GM19238 (cell line): ENCODE results near the gene GJD3.

ENCODE experiments used
- DNase-seq: peaks from one replicate; pipeline ENCODE4 v3.0.0; 2011; ENCODE audit warnings: low spot score; ENCODE audit not compliant: insufficient read length

The GJD3 gene

DNA sequence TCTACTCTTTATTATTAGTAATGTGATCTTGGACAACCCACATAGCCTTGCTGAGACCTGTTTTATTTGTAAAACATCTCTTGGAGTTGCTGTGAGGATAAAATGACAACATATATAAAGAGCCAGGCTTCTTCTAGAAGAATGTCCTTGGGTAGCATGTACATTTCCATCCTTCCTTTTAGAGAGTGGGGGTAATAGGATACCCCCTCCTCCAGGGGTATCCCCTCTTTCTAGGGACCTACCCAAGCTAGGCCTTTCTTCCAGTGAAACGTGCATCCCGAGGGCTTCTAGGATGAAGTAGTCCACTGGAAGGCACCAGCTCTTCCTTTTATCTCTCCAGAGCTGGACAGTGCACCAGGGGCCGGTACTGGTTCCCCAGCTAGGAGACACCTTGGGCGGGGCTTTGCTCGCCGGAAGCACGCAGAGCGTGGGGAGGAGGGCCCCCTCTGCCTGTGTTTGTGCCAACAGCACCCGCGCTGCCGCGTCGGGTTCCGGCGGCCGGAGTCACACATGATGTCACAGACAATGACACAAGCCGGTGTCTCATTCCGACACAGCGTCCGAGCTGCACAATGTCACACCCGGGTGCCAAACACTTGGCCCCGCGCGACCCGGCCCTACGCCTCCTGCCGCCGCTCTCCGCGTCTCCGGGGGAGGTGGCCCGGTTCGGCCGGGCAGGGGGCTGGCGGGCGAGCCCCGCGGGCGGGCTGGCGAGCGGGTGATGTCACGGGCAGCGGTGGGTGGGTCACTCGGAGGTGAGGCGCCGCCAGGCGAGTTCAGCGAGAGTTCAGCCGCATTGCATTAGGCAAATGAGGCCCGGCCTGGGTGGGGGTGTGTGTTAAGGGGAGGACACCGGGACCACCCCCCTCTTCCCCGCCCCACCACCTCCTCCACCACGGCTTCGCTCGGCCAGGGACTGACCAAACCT, 23.4 kb downstream of the GJD3 start:
- DNase-seq, result peak; percentile 81

- no peak for DNase-seq
These were observed 24.2 kb downstream of the GJD3 start for GRCh38 chr17:40340327-40340726.

DNA sequence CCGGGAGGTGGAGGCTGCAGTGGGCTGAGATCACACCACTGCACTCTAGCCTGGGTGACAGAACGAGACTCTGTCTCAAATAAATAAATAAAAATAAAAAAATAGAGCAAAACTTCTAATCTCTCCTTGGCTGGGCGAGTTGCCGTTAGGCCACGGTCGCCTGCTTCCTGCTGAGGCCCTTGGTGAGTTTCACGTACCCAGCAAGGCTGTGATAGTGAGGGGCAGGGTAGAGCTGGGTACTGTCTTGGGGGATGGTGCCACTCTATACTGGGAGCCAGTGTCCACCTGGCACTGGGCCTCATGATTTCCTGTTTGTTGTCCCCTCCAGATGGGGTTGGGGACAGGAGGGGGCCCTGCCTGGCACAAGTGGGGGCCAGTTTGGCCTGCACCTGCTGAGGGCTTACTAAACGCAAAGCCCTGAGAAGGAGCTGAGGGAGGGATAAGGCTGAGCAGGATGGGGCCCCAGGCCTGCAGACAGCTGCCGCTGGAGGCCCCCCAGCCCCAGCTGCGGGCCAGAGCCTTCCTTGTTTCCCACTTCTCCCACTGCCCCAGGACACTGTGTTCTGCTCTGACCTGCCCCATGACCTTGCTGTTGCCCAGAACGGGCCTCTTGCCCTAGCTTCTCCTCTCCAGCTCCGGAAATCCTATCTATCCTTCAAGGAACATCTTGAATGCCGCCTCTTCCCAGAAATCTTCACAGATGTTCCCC, 25.4 kb downstream of the GJD3 start:
- no peak for DNase-seq

DNA sequence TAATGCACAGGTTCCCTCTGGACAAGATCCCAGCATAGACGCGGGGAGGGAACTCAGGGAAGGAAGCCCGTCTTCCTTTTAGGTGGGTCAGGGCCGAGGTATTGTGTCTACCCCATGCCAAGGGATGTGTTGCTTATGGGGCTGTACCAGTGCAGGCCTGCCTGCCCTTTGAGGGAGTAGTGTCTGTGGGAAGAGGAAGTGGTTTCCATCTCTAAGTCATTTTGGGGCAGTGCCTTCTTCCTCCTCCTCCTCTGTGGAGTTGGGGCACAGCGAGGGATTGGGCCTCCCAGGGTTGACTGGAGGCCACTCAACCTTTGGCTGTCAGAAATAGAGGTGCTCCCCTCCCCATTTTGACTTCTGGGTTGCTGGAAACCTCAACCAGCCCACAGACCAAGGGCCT, 26.5 kb downstream of the GJD3 start:
- DNase-seq, result no peak

GRCh38 chr17:40337351-40337750, 27.2 kb downstream of the GJD3 start:
- DNase-seq, result no peak

GRCh38 chr17:40335620-40336019, 28.9 kb downstream of the GJD3 start:
- DNase-seq, result no peak

- no peak for DNase-seq
These were observed 30.6 kb downstream of the GJD3 start for GRCh38 chr17:40333781-40334448.

DNA sequence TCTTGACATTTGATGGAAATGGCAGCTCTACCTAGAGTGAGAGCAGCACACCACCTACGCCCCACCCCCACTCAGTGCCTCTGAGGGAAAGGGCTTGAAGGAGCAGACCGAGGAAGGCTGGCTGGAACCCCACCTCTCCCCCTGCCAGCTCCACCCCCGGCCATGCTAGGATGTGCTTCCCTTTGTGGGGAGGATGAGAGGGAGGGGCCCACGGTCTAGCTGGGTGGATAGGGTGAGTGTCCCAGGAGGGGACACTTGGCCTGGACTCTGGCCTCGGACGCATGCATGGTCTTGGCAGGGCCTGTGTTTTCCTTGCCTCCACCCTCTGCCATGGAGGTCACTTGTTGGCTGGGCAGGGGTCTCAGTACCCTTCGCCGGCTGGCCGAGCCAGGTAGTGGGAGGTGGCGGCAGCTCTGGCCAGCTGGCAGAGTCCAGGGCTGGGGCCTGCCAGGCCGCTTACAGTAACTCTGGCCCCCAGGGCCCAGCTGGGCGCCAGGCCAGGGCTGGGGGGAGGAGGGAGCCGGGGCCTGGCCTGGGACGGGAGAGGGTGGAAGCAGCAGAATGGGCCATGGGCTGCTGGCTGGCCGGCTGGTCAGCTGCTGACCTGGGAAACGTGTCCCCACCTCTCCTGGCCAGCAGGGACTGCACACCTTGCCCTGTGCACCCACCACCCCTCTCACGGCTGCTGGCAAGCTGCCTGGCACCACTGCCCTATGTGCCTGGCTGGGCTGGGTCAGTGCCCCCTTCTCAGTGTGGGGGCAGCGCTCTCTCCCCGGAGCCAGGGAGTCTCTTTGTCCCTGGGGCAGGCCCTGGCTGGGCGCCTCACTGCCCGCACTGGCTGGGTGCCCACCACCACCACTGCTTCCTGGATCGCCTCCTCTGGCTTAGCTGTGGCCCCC, 32.5 kb downstream of the GJD3 start:
- DNase-seq, result no peak

GRCh38 chr17:40330850-40331470, 33.6 kb downstream of the GJD3 start:
- no peak for DNase-seq

GRCh38 chr17:40329839-40330794, 34.4 kb downstream of the GJD3 start:
- DNase-seq, result no peak

DNA sequence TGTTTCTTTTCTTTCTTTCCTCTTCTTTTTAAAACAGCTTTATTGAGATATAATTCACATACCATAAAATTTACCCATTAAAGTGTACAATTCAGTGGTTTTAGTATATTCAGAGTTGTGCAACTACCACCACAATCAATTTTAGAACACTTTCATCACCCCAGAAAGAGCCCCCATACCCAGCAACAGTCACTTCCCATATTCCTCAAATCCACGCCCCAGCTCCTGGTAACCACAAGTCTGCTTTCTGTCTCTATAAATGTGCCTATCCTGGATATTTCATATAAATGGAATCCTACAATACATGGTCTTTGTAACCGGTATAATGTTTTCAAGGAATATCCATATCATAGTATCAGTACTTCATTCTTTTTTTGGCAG, 36.2 kb downstream of the GJD3 start:
- DNase-seq, result no peak

DNA sequence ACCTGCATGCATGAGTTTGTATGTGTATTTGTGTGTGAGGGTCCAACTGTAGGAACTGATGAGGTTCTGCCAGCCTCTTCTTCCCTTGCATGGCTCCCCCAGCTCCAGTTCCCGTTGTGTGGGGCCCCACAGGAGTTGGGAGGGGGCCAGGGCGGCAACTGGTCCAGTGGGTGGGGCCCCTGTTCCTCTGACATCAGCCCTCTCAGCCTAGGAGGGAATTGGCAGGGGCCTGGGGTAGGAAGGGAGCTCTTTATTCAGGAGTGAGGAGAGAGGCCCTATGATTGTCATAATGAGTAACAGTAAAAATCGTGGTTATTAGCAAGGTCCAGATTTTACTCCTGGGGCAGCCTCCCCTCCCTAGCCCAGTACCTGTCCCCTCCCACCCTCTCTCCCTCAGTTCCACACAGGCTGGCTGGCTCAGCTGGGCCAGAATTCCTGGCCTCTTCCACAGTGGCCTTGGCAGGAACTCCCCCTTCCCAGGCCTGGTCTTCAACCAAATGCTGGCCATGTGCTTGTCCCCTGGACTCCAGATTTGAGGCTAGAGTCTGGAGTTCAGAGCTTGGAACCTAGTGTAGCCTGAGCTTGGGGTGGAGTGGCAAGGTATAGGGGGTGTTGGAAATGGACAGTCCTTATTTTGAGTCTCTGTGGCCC, 36.7 kb downstream of the GJD3 start:
- DNase-seq, result no peak

DNA sequence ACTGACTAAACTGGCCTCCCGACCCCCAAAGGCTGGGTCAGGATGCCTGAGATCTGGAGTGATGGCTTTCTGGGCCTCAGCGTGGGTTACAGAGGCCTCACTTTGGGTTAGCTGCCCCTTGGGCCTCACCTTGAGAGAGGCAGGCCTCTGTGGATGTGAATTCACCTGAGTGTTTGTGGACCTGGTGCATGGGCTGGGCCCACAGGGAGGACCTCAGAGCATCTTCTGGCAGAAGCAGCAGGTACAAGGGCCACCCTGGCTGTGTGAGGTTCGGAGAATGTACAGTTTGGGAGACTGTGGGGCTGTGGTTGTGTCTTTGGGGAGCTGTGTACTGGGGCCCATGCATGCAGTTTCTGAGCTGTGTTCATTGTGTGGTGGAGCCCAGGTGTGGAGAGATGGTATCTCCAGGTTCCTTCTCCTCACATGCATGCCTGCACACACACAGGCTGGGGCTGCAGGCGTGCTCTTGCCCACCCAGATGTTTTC, 37.2 kb downstream of the GJD3 start:
- no peak for DNase-seq

GRCh38 chr17:40326832-40327199, 37.7 kb downstream of the GJD3 start:
- DNase-seq, result no peak

DNA sequence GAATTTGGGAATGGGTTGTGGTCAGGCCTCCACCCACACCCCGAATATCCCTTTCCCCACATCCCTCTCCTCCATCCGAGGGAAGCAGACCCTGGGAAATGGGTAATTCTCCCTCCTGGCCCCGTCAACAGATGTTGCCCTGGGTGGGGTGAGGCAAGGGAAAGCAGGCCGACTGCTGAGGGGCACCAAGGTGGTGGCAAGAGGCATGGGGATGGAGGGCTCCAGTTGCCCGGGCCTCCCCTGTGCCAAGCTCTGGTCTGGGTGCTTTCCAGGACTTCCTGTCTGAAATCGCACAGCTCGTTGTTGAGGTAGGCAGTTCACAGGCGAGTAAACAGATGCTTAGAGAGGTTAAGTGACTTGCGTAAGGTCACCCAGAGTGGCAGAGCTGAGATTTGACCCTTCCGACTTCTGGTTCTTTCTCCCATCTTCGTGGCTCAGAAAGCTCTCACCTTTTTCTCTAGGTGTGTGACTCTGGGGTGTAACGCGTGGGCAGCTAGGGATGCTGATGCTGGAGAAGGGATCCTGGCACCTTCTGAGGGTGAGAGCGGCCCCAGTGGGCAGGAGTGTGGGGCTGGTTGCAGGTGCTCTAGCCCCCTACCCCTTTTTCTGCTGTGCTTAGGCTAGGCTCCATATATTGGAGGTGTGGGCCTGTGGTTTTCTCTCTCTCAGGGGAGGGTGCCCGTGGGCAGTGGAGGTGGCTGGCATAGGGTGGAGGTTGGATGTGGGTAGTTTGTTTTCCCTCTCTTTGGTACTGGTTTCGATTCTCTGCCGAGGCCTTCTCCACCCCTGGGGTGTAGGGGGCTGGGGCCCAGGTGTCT, 38.3 kb downstream of the GJD3 start:
- DNase-seq, result peak; percentile 54

DNA sequence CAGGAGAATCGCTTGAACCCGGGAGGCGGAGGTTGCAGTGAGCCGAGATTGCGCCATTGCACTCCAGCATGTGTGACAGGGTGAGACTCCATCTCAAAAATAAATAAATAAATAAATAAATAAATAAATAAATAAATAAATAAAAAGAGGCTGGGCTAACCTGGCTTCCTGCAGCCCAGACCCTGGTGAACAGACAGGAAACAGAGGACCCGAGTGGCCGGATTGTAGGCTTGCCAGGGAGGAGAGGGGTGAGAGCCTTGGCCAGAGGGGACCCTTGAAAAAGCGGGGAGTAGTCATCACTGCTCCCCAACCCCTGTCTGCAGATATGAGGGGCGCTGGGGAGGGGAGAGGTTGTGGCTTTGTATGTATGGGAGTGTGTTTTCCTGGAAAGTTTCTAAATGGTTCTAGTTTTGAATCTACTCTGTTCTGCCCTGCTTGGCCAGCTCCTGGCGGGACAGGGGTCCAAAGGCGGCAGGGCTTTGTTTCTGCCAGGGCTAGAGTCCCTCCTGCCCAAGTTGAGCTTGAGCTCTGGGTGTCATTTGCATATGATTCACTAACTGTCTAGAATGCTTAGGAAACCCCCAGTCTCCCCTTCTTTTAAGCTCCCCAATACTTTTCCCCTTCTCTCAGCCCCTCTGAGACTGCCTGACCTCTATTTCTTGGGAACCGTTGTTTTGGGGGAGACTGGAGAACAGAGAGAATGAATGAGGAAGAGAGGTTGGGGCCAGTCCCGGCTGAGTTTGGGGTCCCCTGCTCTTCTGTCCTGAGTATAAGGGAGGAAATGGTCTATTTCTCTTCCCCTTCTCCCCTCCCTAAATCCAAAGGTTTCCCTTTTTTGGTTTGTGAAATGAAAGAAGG, 39.2 kb downstream of the GJD3 start:
- no peak for DNase-seq
